AG08395 (cell line): ENCODE data around the gene P2RX3.
"Not testable (repeated sequence)": the region's sequence is repeated elsewhere in the genome, so short reads cannot be mapped to it uniquely, and the experiment has no call there.

Experiments used
- DNase-seq: peaks from one replicate; pipeline ENCODE4 v3.0.0; 2012; ENCODE audit warnings: mixed read lengths, low spot score

P2RX3 gene

DNA sequence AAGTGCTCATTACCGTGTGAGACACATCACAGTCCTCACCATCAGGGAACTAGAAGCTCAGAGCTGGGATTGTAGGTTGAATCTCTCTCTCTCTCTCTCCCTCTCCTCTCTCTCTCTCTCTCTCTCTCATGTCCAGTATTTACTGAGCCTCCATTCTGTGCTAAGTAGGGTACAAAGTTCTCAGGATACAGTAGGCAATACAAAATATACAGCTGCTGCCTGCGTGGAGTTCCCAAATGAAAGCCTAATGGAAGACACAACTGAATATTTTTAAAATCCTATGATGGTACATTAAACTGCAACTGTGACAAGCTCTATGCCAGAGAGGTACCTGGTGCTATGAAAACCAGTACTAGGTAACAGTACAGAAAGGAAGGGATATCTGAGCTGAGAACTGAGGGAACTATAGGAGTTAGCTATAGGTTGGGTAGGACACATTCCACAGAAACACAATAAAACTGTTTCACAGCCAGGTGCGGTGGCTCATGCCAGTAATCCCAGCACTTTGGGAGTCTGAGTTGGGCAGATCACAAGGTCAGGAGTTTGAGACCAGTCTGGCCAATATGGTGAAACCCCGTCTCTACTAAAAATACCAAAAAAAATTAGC is 61.9 kb downstream of the P2RX3 start:
- DNase-seq = no peak

- DNase-seq = no peak
Observed at GRCh38 chr11:57402188-57403002, 64.2 kb downstream of the P2RX3 start.

DNA sequence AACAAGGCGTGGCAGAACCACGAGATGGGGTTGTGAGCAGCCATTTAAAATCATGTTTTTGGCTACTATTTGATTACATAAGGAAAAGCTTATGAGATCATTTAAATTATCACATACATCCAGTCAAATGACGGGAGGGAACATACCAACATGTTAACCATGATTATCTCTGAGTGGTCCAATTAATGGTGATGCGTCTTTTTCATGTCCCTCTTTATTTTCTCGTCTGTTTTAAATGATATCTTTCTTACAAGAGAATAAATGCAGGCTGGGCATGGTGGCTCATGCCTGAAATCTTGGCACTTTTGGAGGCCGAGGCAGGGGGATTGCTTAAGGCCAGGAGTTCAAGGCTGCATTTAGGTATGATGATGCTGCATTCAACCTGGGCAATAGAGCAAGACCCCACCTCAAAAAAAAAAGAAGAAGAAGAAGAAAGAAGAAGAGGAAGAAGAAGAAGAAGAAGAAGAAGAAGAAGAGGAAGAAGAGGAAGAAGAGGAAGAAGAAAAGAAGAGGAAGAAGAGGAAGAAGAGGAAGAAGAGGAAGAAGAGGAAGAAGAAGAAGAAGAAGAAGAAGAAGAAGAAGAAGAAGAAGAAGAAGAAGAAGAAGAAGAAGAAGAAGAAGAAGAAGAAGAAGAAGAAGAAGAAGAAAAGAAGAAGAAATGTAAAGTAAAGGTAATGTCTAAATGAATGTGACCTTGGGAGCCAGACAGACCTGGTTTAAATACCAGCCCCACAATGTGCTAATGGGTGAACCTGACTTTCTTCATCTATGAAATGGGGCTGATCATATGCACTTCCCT is 65.0 kb downstream of the P2RX3 start:
- not testable (repeated sequence) for DNase-seq

- DNase-seq = no peak
Observed at GRCh38 chr11:57403802-57404147, 65.6 kb downstream of the P2RX3 start.

GRCh38 chr11:57405271-57405860 is 67.2 kb downstream of the P2RX3 start:
- DNase-seq = peak; percentile 40

DNA sequence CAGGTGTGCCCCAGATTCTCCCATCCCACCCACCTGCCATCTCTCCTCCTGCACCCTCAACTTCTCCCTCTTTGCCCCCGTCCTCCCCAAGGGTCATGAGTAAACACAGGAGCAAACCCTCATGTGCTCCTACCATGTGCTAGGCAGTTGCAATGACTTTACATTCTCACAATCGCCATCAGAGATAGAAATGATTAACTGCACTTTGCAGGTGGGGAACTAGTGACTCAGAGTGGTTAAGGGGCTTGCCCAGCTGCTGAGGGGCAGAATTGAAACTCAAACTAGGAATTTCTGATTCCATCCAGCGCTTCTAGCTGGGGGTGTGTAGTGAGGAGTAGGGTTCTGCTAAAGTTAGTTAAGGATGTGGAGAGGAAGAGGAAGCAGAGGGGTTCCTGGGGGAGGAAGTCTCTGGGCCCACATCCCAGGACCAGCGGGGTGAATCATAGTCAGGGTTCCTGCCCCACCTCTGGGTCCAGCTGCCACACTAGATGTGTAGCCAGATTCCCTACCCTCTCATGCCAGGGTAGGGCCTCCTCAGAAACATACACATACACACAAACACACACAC is 68.3 kb downstream of the P2RX3 start:
- no peak for DNase-seq

- DNase-seq = no peak
Observed at GRCh38 chr11:57407010-57407920, 69.1 kb downstream of the P2RX3 start.

- no peak for DNase-seq
Observed at GRCh38 chr11:57407941-57408475, 69.9 kb downstream of the P2RX3 start.

GRCh38 chr11:57408771-57409170 is 70.6 kb downstream of the P2RX3 start:
- no peak for DNase-seq

- DNase-seq = no peak
Observed at GRCh38 chr11:57409321-57410100, 71.4 kb downstream of the P2RX3 start.

DNA sequence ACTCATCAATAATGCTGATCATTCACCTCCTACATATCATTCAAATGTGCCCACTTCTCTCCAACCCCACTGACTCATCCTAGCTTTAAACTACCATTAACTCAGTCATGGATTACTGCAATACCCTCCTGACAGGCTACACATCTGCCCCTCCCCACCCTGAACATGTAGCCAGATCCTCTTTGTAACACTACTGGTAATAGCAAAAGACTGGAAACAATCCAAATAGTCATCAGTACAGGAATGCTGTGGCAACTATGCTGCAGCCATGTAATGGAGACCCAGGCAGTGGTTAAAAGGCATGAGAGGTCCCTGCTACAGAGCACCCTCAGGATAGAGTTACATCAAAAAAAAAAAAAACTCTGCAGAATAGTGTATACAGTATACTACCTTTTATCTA is 72.1 kb downstream of the P2RX3 start:
- DNase-seq = peak; percentile 21

- DNase-seq = no peak
Observed at GRCh38 chr11:57413681-57414080, 75.5 kb downstream of the P2RX3 start.

- DNase-seq = no peak
Observed at GRCh38 chr11:57414612-57415212, 76.6 kb downstream of the P2RX3 start.

GRCh38 chr11:57416436-57416835 is 78.3 kb downstream of the P2RX3 start:
- no peak for DNase-seq

GRCh38 chr11:57417056-57417455 is 78.9 kb downstream of the P2RX3 start:
- DNase-seq = peak; percentile 54

GRCh38 chr11:57418131-57418530 is 80.0 kb downstream of the P2RX3 start:
- no peak for DNase-seq

DNA sequence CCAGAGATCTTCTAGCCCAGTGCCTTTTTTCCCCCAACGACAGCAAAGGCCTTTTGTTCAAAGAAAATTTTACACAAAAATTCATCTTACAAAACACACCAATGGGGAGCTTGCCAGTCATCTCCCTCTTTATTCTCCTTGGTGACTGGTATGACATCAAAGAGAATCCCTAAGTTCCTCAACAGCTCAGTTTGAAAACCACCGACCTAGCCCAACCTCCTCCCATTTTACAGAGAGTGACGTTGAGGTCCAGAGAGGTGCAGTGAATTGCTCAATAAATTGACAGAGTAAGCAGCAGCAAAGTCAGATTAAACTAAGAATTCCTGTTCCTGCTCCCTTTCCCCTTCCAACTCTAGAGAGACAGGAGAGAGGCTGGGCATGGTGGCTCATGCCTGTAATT is 81.0 kb downstream of the P2RX3 start:
- DNase-seq = no peak

DNA sequence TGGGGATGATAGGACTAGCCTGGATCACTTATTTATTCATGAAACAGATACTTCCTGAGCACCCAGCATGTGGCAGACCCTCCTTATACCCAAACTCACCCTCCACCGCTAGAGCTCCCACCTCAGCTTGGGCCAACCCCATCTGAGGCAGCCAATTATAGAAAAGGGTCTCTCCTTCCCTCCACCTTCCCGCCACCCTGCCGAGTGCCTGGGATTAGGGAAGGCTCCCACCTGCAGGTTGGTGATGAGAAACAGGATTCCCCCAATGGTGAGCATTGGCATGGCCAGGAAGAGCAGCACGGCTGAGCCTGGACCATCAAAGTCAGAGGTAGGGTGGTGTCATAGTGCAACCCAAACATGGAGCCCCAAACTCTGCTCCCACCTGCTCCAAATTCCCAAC is 82.9 kb downstream of the P2RX3 start:
- DNase-seq = no peak

DNA sequence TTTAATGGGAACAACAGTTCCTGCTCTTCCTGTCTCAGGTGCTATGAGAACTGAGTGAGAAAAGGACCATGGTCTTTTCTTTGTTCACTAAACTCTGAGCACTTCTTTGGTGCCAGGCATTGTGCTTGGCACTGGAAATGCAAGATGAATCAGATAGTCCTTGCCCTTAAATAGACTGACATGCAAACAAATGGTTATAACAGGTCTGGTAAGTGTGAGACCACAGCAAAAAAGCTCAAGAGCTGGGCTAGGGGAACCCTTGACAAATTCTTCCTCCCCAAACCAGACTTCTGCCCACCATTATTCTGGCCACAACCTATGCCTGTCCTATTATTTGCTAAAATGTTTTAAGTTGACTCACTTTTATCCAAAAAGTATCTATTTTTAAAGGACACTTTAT is 83.7 kb downstream of the P2RX3 start:
- DNase-seq = no peak
